Measurements from ENCODE around the gene SH3TC2.

- TF ChIP-seq, protein P1, sequence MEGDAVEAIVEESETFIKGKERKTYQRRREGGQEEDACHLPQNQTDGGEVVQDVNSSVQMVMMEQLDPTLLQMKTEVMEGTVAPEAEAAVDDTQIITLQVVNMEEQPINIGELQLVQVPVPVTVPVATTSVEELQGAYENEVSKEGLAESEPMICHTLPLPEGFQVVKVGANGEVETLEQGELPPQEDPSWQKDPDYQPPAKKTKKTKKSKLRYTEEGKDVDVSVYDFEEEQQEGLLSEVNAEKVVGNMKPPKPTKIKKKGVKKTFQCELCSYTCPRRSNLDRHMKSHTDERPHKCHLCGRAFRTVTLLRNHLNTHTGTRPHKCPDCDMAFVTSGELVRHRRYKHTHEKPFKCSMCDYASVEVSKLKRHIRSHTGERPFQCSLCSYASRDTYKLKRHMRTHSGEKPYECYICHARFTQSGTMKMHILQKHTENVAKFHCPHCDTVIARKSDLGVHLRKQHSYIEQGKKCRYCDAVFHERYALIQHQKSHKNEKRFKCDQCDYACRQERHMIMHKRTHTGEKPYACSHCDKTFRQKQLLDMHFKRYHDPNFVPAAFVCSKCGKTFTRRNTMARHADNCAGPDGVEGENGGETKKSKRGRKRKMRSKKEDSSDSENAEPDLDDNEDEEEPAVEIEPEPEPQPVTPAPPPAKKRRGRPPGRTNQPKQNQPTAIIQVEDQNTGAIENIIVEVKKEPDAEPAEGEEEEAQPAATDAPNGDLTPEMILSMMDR (conservative IDR thresholded peaks at IDR 0.05): no peak
- TF ChIP-seq EZH2 (IDR thresholded peaks at IDR 0.05; ENCODE audit: low read depth): no peak
Observed at GRCh38 chr5:149019679-149020078, 43.2 kb downstream of the SH3TC2 start.

All from PC-9 (cell line).